Endothelial cell of umbilical vein (primary cell): Measurements from ENCODE around the gene TYROBP. TPM values are rescaled to one million over a fixed set of nuclear protein-coding genes. Genes with fewer than 3 reads are reported as not detected.
A peak's percentile ranks its signal among the peaks of the same experiment; 100 is the strongest.

Experiments used
- BruUV-seq: library from RNA; stranded (reverse); fragments of 400-500 nt; replicated peaks from 2 replicates; lab custom pipeline; 2021; lab: Mats Ljungman, UMichigan
- CTCF ChIA-PET: fragments of 300-600, 350-600 bp; sonication (Branson Sonifier 250); formaldehyde crosslinking; loops from one replicate; lab custom pipeline; 2021; ENCODE audit warnings: antibody characterized with exemption, inconsistent platforms; lab: Charles Lee
- POLR2A ChIA-PET: fragments of 300-600, 350-600 bp; sonication (Branson Sonifier 250); formaldehyde crosslinking; loops from one replicate; lab custom pipeline; 2021; ENCODE audit warnings: antibody characterized with exemption, inconsistent platforms; lab: Charles Lee
- DNase-seq: peaks from one replicate; pipeline ENCODE4 v3.0.0-alpha.2; 2011; ENCODE audit warnings: low read depth, low spot score
- FAIRE-seq: peaks from 2 replicates; lab custom pipeline; 2011; peaks lifted over from hg19 to GRCh38; lab: Jason Lieb, UNC
- H2AFZ ChIP-seq: 2 replicates; pipeline ENCODE4 v1.6.0; 2012; ENCODE audit warnings: low read depth, low read length, control low read depth, inconsistent platforms
- H3K27ac ChIP-seq: 2 replicates; pipeline ENCODE4 v1.5.1; 2011; ENCODE audit warnings: low read depth, mild to moderate bottlenecking, control low read depth, low read length, moderate library complexity; ENCODE audit not compliant: insufficient read depth
- H3K27me3 ChIP-seq, 2 experiments: 2 replicates each; pipeline versions ENCODE4 v1.6.0 to v1.6.1; 2011; ENCODE audit warnings: low read length in 2 of 2, mixed read lengths in 1 of 2; ENCODE audit not compliant: control insufficient read depth in 2 of 2, insufficient read depth in 2 of 2
- H3K36me3 ChIP-seq, 2 experiments: 2 replicates in 1 of 2; 3 replicates in 1 of 2; pipeline ENCODE4 v1.5.1; 2011; ENCODE audit warnings: low read length in 2 of 2, mild to moderate bottlenecking in 1 of 2, moderate library complexity in 1 of 2; ENCODE audit not compliant: control insufficient read depth in 2 of 2, insufficient read depth in 2 of 2; ENCODE audit errors: extremely low read depth in 1 of 2
- H3K4me1 ChIP-seq: 3 replicates; pipeline ENCODE4 v1.5.1; 2011; ENCODE audit warnings: mild to moderate bottlenecking, low read length; ENCODE audit not compliant: control insufficient read depth, insufficient read depth; ENCODE audit errors: extremely low read depth
- H3K4me2 ChIP-seq: 2 replicates; pipeline ENCODE4 v1.6.1; 2011; ENCODE audit warnings: low read length, control low read depth, mixed read lengths; ENCODE audit not compliant: insufficient read depth
- H3K4me3 ChIP-seq, 3 experiments: fragments of 200-600 bp in 1 of 3; sonication (generic), shearing (Covaris generic) in 1 of 3; replicated peaks in 1 of 3; 2 replicates each; pipeline ENCODE4 v1.5.1; 2011 to 2016; ENCODE audit warnings: control low read depth in 3 of 3, low read length in 3 of 3, mild to moderate bottlenecking in 2 of 3, inconsistent platforms in 1 of 3, low read depth in 1 of 3, moderate library complexity in 1 of 3; ENCODE audit not compliant: insufficient read depth in 1 of 3
- H3K79me2 ChIP-seq: 2 replicates; pipeline ENCODE4 v1.6.0; 2012; ENCODE audit warnings: low read length, inconsistent platforms; ENCODE audit not compliant: control insufficient read depth, insufficient read depth
- H3K9ac ChIP-seq: replicated peaks from 2 replicates; pipeline ENCODE3; 2011; ENCODE audit warnings: low read length, control low read depth; ENCODE audit not compliant: insufficient read depth; ENCODE audit errors: extremely low read depth
- H3K9me1 ChIP-seq: replicated peaks from 3 replicates; pipeline ENCODE4 v1.6.0; 2011; ENCODE audit warnings: mild to moderate bottlenecking, low read length; ENCODE audit not compliant: control insufficient read depth, insufficient read depth; ENCODE audit errors: extremely low read depth
- H3K9me3 ChIP-seq: replicated peaks from 2 replicates; pipeline ENCODE4 v1.5.1; 2012; ENCODE audit warnings: low read length, inconsistent platforms; ENCODE audit not compliant: control insufficient read depth, insufficient read depth
- H4K20me1 ChIP-seq: replicated peaks from 2 replicates; pipeline ENCODE3; 2011; ENCODE audit warnings: mild to moderate bottlenecking, low read length; ENCODE audit not compliant: control insufficient read depth, insufficient read depth; ENCODE audit errors: extremely low read depth
- CTCF ChIP-seq, 2 donors: IDR thresholded peaks; 1 replicate in 1 of 2; 2 replicates in 1 of 2; pipeline ENCODE4 v1.5.1; 2011; ENCODE audit warnings: low read length in 2 of 2, mild to moderate bottlenecking in 2 of 2, moderate library complexity in 2 of 2, control low read depth in 1 of 2, inconsistent platforms in 1 of 2, low read depth in 1 of 2; ENCODE audit not compliant: insufficient read depth in 1 of 2; ENCODE audit errors: extremely low read depth in 1 of 2
- EZH2 ChIP-seq: IDR thresholded peaks from 2 replicates; pipeline ENCODE4 v1.6.1; 2012; ENCODE audit warnings: borderline replicate concordance, low read depth, mild to moderate bottlenecking, moderate library complexity, low read length, inconsistent platforms; ENCODE audit not compliant: severe bottlenecking
- FOS ChIP-seq: IDR thresholded peaks from 2 replicates; pipeline ENCODE4 v1.6.1; 2011; ENCODE audit warnings: mild to moderate bottlenecking, low read length, moderate library complexity, borderline replicate concordance; ENCODE audit not compliant: insufficient read depth
- GATA2 ChIP-seq: IDR thresholded peaks from 2 replicates; pipeline ENCODE4 v1.7.0; 2011; ENCODE audit warnings: low read depth, mild to moderate bottlenecking, moderate library complexity, mixed read lengths, low read length; ENCODE audit not compliant: insufficient read length, insufficient read depth
- JUN ChIP-seq: IDR thresholded peaks from 2 replicates; pipeline ENCODE4 v1.6.1; 2011; ENCODE audit warnings: borderline replicate concordance, low read depth; ENCODE audit not compliant: insufficient read length, insufficient read depth
- MAX ChIP-seq: IDR thresholded peaks from 2 replicates; pipeline ENCODE4 v1.6.1; 2011; ENCODE audit not compliant: insufficient read depth, insufficient read length
- MYC ChIP-seq: IDR thresholded peaks from one replicate; pipeline ENCODE4 v1.6.1; 2011; ENCODE audit warnings: mild to moderate bottlenecking, low read depth, low read length
- POLR2A ChIP-seq: IDR thresholded peaks from 2 replicates; pipeline ENCODE4 v1.6.1; 2012; ENCODE audit warnings: low read depth, mild to moderate bottlenecking, control low read depth, low read length
- POLR2AphosphoS5 ChIP-seq: IDR thresholded peaks from 2 replicates; pipeline ENCODE4 v1.6.1; 2012; ENCODE audit warnings: low read depth, mild to moderate bottlenecking, control low read depth, low read length, moderate library complexity; ENCODE audit not compliant: insufficient read depth
- dilution Hi-C: fragments of 300-500 bp; cut with MboI; formaldehyde crosslinking; loops from one replicate; pipeline ENCODE4 v1.15.0; 2019; ENCODE audit warnings: low sequenced_read_pairs; ENCODE audit not compliant: extremely low pct_ligation_motif_present
- intact Hi-C: fragments of 100-400 bp; cut with micrococcal nuclease; formaldehyde crosslinking; loops from one replicate; pipeline ENCODE4 v1.10.0; 2022
- polyA plus RNA-seq, 4 experiments: library from polyadenylated mRNA; depleted of rRNA in 3 of 4; stranded (reverse) in 3 of 4; unstranded in 1 of 4; fragments of >200 nt; gene quantifications; 2 replicates each; pipeline versions ENCODE4 v1.2.1 to v1.2.3, GENCODE V29; 2011 to 2012; ENCODE audit warnings: missing spikeins in 1 of 4
- total RNA-seq: library from RNA; stranded (reverse); gene quantifications from 2 replicates; pipeline ENCODE4 v1.2.3, GENCODE V29; 2021

Gene TYROBP
- total and polyA plus RNA-seq, 2 donors (not counting 3 experiments of a cell fraction or from before 2014, with no cell fraction given): not detected

- no peaks in the 10 kb centered on the region for H3K4me1 ChIP-seq
- FAIRE-seq: peak; percentile 56
- TF ChIP-seq CTCF (IDR thresholded peaks at IDR 0.05; ENCODE audit: extremely low read depth in 1 of 2, insufficient read depth in 1 of 2, low read depth in 1 of 2, low read length in 2 of 2): peak; percentile 15 to 34
- no peak for TF ChIP-seq POLR2A
- no peak overlapping the region for H2AFZ ChIP-seq
- no peaks in the 10 kb centered on the region for H3K9me1 ChIP-seq
- H3K4me3 ChIP-seq: no peak overlapping the region
- DNase-seq: peak; percentile 77
- BruUV-seq: no TSS peak
- no peaks in the 10 kb centered on the region for H3K36me3 ChIP-seq
- no peaks in the 10 kb centered on the region for H3K79me2 ChIP-seq
- no peaks in the 10 kb centered on the region for H3K9me3 ChIP-seq
- ChIA-PET CTCF (interaction anchor here (1.0 to 4.3 kb wide), 7 partner anchors 9 to 178 kb away, joined by 3 to 38 read pairs (median 4); partner anchors contain the start of gene NFKBID), POLR2A (no interaction called here)
- H3K9ac ChIP-seq: no peak overlapping the region
- dilution Hi-C loops: no loop called here
- H4K20me1 ChIP-seq: no peaks in the 10 kb centered on the region
- no peak overlapping the region for H3K4me2 ChIP-seq
- H3K27me3 ChIP-seq: no peaks in the 10 kb centered on the region
- intact Hi-C loops: loop anchor here (1.0 kb wide), 1 partner anchor 49 kb away; no protein-coding TSS in a partner anchor
- H3K27ac ChIP-seq: no peak overlapping the region
Measured at GRCh38 chr19:35882114-35882832, 25.8 kb downstream of the TYROBP start.

GRCh38 chr19:35879770-35880317 is 28.3 kb downstream of the TYROBP start:
- BruUV-seq: no TSS peak
- no peaks in the 10 kb centered on the region for H4K20me1 ChIP-seq
- FAIRE-seq (peak; percentile 91), DNase-seq (peak; percentile 72)
- ChIA-PET CTCF (interaction anchor here (0.8 to 1.2 kb wide), 4 partner anchors 10 to 51 kb away, joined by 3 to 10 read pairs (median 4); no protein-coding TSS in a partner anchor), POLR2A (no interaction called here)
- H3K9ac ChIP-seq: no peak overlapping the region
- H3K36me3 ChIP-seq: no peaks in the 10 kb centered on the region
- intact Hi-C loops (no loop called here), dilution Hi-C loops (no loop called here)
- no peak overlapping the region for H3K4me3 ChIP-seq
- no peak overlapping the region for H3K4me2 ChIP-seq
- H3K27me3 ChIP-seq: no peaks in the 10 kb centered on the region
- no peaks in the 10 kb centered on the region for H3K4me1 ChIP-seq
- H3K9me3 ChIP-seq: no peaks in the 10 kb centered on the region
- TF ChIP-seq JUN (no peak), POLR2A (no peak), FOS (no peak), CTCF (IDR thresholded peaks at IDR 0.05; ENCODE audit: extremely low read depth in 1 of 2, insufficient read depth in 1 of 2, low read depth in 1 of 2, low read length in 2 of 2) (no peak), EZH2 (no peak), MAX (no peak), POLR2AphosphoS5 (no peak), GATA2 (no peak), MYC (no peak)
- H3K27ac ChIP-seq: no peak overlapping the region
- H2AFZ ChIP-seq: no peak overlapping the region
- no peaks in the 10 kb centered on the region for H3K79me2 ChIP-seq
- no peaks in the 10 kb centered on the region for H3K9me1 ChIP-seq
